Measurements from ENCODE around the gene CELSR1.

- TF ChIP-seq POLR2A (IDR thresholded peaks at IDR 0.05), result no peak
- TF ChIP-seq, protein P1, sequence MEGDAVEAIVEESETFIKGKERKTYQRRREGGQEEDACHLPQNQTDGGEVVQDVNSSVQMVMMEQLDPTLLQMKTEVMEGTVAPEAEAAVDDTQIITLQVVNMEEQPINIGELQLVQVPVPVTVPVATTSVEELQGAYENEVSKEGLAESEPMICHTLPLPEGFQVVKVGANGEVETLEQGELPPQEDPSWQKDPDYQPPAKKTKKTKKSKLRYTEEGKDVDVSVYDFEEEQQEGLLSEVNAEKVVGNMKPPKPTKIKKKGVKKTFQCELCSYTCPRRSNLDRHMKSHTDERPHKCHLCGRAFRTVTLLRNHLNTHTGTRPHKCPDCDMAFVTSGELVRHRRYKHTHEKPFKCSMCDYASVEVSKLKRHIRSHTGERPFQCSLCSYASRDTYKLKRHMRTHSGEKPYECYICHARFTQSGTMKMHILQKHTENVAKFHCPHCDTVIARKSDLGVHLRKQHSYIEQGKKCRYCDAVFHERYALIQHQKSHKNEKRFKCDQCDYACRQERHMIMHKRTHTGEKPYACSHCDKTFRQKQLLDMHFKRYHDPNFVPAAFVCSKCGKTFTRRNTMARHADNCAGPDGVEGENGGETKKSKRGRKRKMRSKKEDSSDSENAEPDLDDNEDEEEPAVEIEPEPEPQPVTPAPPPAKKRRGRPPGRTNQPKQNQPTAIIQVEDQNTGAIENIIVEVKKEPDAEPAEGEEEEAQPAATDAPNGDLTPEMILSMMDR (IDR thresholded peaks at IDR 0.05), result no peak
These were observed 35.7 kb upstream of the CELSR1 start for GRCh38 chr22:46572911-46573780.
